Caco-2 (cell line): ENCODE results near the gene RELL2. TPM values are rescaled to one million over a fixed set of nuclear protein-coding genes. Genes with fewer than 3 reads are reported as not detected.

Experiments
- BruUV-seq: library from RNA; stranded (reverse); fragments of 400-500 nt; replicated peaks from 2 replicates; lab custom pipeline; 2021; lab: Mats Ljungman, UMichigan
- CTCF ChIA-PET: fragments of 300-600 bp; sonication (Branson Sonifier 250); formaldehyde crosslinking; loops from one replicate; lab custom pipeline; 2022; ENCODE audit warnings: antibody characterized with exemption; lab: Charles Lee
- POLR2A ChIA-PET: fragments of 300-600 bp; sonication (Branson Sonifier 250); formaldehyde crosslinking; loops from one replicate; lab custom pipeline; 2022; ENCODE audit warnings: antibody characterized with exemption; lab: Charles Lee
- DNase-seq, 2 experiments: peaks; one replicate each; pipeline versions ENCODE4 v3.0.0 to v3.0.0-alpha.2; 2020 to 2022
- H3K27me3 ChIP-seq: replicated peaks from 2 replicates; pipeline ENCODE4 v1.6.0; 2011; ENCODE audit warnings: low read length; ENCODE audit not compliant: control insufficient read depth, insufficient read depth
- H3K36me3 ChIP-seq: 2 replicates; pipeline ENCODE4 v1.5.1; 2011; ENCODE audit warnings: low read length; ENCODE audit not compliant: control insufficient read depth, insufficient read depth
- H3K4me1 ChIP-seq: fragments of 250-450 bp; sonication (Bioruptor Pico); 2 replicates; pipeline ENCODE4 v1.5.1; 2020; ENCODE audit warnings: mild to moderate bottlenecking
- H3K4me3 ChIP-seq: 2 replicates; pipeline ENCODE4 v1.5.1; 2011; ENCODE audit warnings: low read depth, mild to moderate bottlenecking, control low read depth, low read length
- H3K9me3 ChIP-seq: fragments of 250-450 bp; sonication (Bioruptor Pico); 2 replicates; pipeline ENCODE4 v1.5.1; 2020; ENCODE audit warnings: mild to moderate bottlenecking, moderate library complexity
- H3K27ac Mint-ChIP-seq: one replicate; pipeline ENCODE4 v1.8.0; 2022; ENCODE audit warnings: mixed read lengths; ENCODE audit not compliant: unreplicated experiment
- H3K27me3 Mint-ChIP-seq: one replicate; pipeline ENCODE4 v1.8.0; 2022; ENCODE audit warnings: mixed read lengths; ENCODE audit not compliant: insufficient read depth, unreplicated experiment
- H3K36me3 Mint-ChIP-seq: one replicate; pipeline ENCODE4 v1.8.0; 2022; ENCODE audit warnings: mild to moderate bottlenecking, mixed read lengths; ENCODE audit not compliant: insufficient read depth, unreplicated experiment
- H3K4me1 Mint-ChIP-seq: one replicate; pipeline ENCODE4 v1.8.0; 2022; ENCODE audit warnings: low read depth, mixed read lengths; ENCODE audit not compliant: unreplicated experiment
- H3K4me3 Mint-ChIP-seq: one replicate; pipeline ENCODE4 v1.8.0; 2022; ENCODE audit warnings: mild to moderate bottlenecking, moderate library complexity, mixed read lengths; ENCODE audit not compliant: unreplicated experiment
- H3K9me3 Mint-ChIP-seq: one replicate; pipeline ENCODE4 v1.8.0; 2022; ENCODE audit warnings: mixed read lengths; ENCODE audit not compliant: unreplicated experiment
- CTCF ChIP-seq, 2 experiments: fragments of 200-600 bp in 1 of 2; IDR thresholded peaks; 1 replicate in 1 of 2; 2 replicates in 1 of 2; pipeline versions ENCODE4 v1.5.1 to v1.8.0; 2011 to 2022; ENCODE audit warnings: antibody characterized with exemption in 1 of 2, control low read depth in 1 of 2, inconsistent platforms in 1 of 2, low read depth in 1 of 2, low read length in 1 of 2, mild to moderate bottlenecking in 1 of 2, moderate library complexity in 1 of 2; ENCODE audit not compliant: insufficient read depth in 1 of 2, severe bottlenecking in 1 of 2, unreplicated experiment in 1 of 2
- intact Hi-C: fragments of 100-400 bp; cut with micrococcal nuclease; formaldehyde crosslinking; loops from one replicate; pipeline ENCODE4 v1.10.0; 2022; ENCODE audit not compliant: unreplicated experiment
- total RNA-seq: library from RNA; stranded (reverse); gene quantifications from 2 replicates; pipeline ENCODE4 v1.2.3, GENCODE V29; 2022

The RELL2 gene
- total RNA-seq, 1 experiment from 2014 or later, result 8.7 TPM

- Histone ChIP-seq H3K9me3 (no peaks in the 10 kb centered on the region), H3K27me3 (no peaks in the 10 kb centered on the region), H3K4me1 (peaks cover 18% of the 10 kb centered on the region), H3K4me3 (no peak overlapping the region), H3K36me3 (no peaks in the 10 kb centered on the region)
- Mint-ChIP-seq H3K9me3 (no peaks in the 10 kb centered on the region), H3K4me1 (peaks cover 22% of the 10 kb centered on the region), H3K36me3 (peaks cover 6% of the 10 kb centered on the region), H3K27ac (no peak overlapping the region), H3K27me3 (no peaks in the 10 kb centered on the region), H3K4me3 (no peak overlapping the region)
- no peak for DNase-seq
- intact Hi-C loops, result no loop called here
- BruUV-seq, result no TSS peak
- ChIA-PET POLR2A (interaction anchor here (1.0 to 1.6 kb wide), 2 partner anchors 16 to 17 kb away, joined by 3 to 4 read pairs; partner anchors contain the start of gene DIAPH1), CTCF (interaction anchor here (0.9 to 1.0 kb wide), 2 partner anchors 11 to 284 kb away, joined by 3 to 8 read pairs; no protein-coding TSS in a partner anchor)
- TF ChIP-seq CTCF (IDR thresholded peaks at IDR 0.05; ENCODE audit: insufficient read depth in 1 of 2, low read depth in 1 of 2, low read length in 1 of 2, severe bottlenecking in 1 of 2, unreplicated experiment in 1 of 2), result no peak
Measured at GRCh38 chr5:141602606-141603005, 34.2 kb upstream of the RELL2 start.

GRCh38 chr5:141603923-141604717 lies 32.7 kb upstream of the RELL2 start:
- H3K9me3 ChIP-seq, result no peaks in the 10 kb centered on the region
- TF ChIP-seq CTCF (IDR thresholded peaks at IDR 0.05; ENCODE audit: insufficient read depth in 1 of 2, low read depth in 1 of 2, low read length in 1 of 2, severe bottlenecking in 1 of 2, unreplicated experiment in 1 of 2), result no peak
- peak overlapping the region; percentile 61 for H3K27ac Mint-ChIP-seq
- no peaks in the 10 kb centered on the region for H3K9me3 Mint-ChIP-seq
- no peak overlapping the region for H3K4me3 ChIP-seq
- peaks cover 6% of the 10 kb centered on the region for H3K36me3 Mint-ChIP-seq
- BruUV-seq, result no TSS peak
- peaks cover 32% of the 10 kb centered on the region for H3K4me1 Mint-ChIP-seq
- H3K36me3 ChIP-seq, result no peaks in the 10 kb centered on the region
- peak; percentile 74 to 78 for DNase-seq
- ChIA-PET CTCF (interaction anchor here (1.1 to 1.9 kb wide), 3 partner anchors 12 to 40 kb away, joined by 3 to 23 read pairs (median 10); partner anchors contain the start of gene DIAPH1), POLR2A (interaction anchor here (1.6 kb wide), 1 partner anchor 14 kb away, joined by 3 read pairs; the partner anchor contains the start of gene DIAPH1)
- H3K4me3 Mint-ChIP-seq, result no peak overlapping the region
- H3K4me1 ChIP-seq, result peaks cover 32% of the 10 kb centered on the region
- intact Hi-C loops, result loop anchor here (1.0 kb wide), 2 partner anchors 12 to 15 kb away; no protein-coding TSS in a partner anchor
- H3K27me3 ChIP-seq, result no peaks in the 10 kb centered on the region
- H3K27me3 Mint-ChIP-seq, result no peaks in the 10 kb centered on the region

GRCh38 chr5:141605523-141606277 lies 31.1 kb upstream of the RELL2 start:
- H3K36me3 Mint-ChIP-seq, result peaks cover 12% of the 10 kb centered on the region
- H3K27ac Mint-ChIP-seq, result peak overlapping the region; percentile 76
- no TSS peak for BruUV-seq
- Histone ChIP-seq H3K9me3 (no peaks in the 10 kb centered on the region), H3K27me3 (no peaks in the 10 kb centered on the region), H3K4me3 (no peak overlapping the region), H3K36me3 (no peaks in the 10 kb centered on the region), H3K4me1 (peaks cover 41% of the 10 kb centered on the region)
- ChIA-PET CTCF (interaction anchor here (2.0 kb wide), 1 partner anchor 13 kb away, joined by 8 read pairs; the partner anchor contains the start of gene DIAPH1), POLR2A (interaction anchor here (0.5 to 0.6 kb wide), 2 partner anchors 14 to 15 kb away, joined by 5 read pairs; no protein-coding TSS in a partner anchor)
- H3K4me1 Mint-ChIP-seq, result peaks cover 32% of the 10 kb centered on the region
- intact Hi-C loops, result no loop called here
- no peaks in the 10 kb centered on the region for H3K27me3 Mint-ChIP-seq
- H3K9me3 Mint-ChIP-seq, result no peaks in the 10 kb centered on the region
- DNase-seq, result no peak
- H3K4me3 Mint-ChIP-seq, result no peak overlapping the region
- TF ChIP-seq CTCF (IDR thresholded peaks at IDR 0.05; ENCODE audit: insufficient read depth in 1 of 2, low read depth in 1 of 2, low read length in 1 of 2, severe bottlenecking in 1 of 2, unreplicated experiment in 1 of 2), result no peak
